HG03521 (cell line): ENCODE results near the gene RASSF8.
"Not testable (repeated sequence)": the region's sequence is repeated elsewhere in the genome, so short reads cannot be mapped to it uniquely, and the experiment has no call there.

Experiments
- ATAC-seq: cut with Tn5 transposase; IDR thresholded peaks from one replicate; pipeline ENCODE4 v1.9.1; 2021; ENCODE audit warnings: mild to moderate bottlenecking, moderate library complexity; ENCODE audit not compliant: unreplicated experiment

RASSF8 gene

GRCh38 chr12:26055087-26055486 lies 96.6 kb downstream of the RASSF8 start:
- ATAC-seq = no peak

- no peak for ATAC-seq
Measured at GRCh38 chr12:26056335-26056734, 97.9 kb downstream of the RASSF8 start.

- ATAC-seq = not testable (repeated sequence)
Measured at GRCh38 chr12:26057271-26057670, 98.8 kb downstream of the RASSF8 start.

- ATAC-seq = no peak
Measured at GRCh38 chr12:26058308-26058707, 99.8 kb downstream of the RASSF8 start.

- no peak for ATAC-seq
Measured at GRCh38 chr12:26058818-26059217, 100.3 kb downstream of the RASSF8 start.

GRCh38 chr12:26062006-26062405 lies 103.5 kb downstream of the RASSF8 start:
- no peak for ATAC-seq

- ATAC-seq = no peak
Measured at GRCh38 chr12:26062566-26062965, 104.1 kb downstream of the RASSF8 start.

- no peak for ATAC-seq
Measured at GRCh38 chr12:26065451-26065850, 107.0 kb downstream of the RASSF8 start.

GRCh38 chr12:26068503-26068902 lies 110.0 kb downstream of the RASSF8 start:
- ATAC-seq = no peak

- no peak for ATAC-seq
Measured at GRCh38 chr12:26069796-26070195, 111.3 kb downstream of the RASSF8 start.

- ATAC-seq = no peak
Measured at GRCh38 chr12:26077915-26078702, 119.6 kb downstream of the RASSF8 start.

GRCh38 chr12:26080911-26081310 lies 122.4 kb downstream of the RASSF8 start:
- ATAC-seq = no peak

GRCh38 chr12:26086936-26087335 lies 128.5 kb downstream of the RASSF8 start:
- no peak for ATAC-seq

- ATAC-seq = no peak
Measured at GRCh38 chr12:26088998-26089397, 130.5 kb downstream of the RASSF8 start.

GRCh38 chr12:26090836-26091510 lies 132.5 kb downstream of the RASSF8 start:
- ATAC-seq = no peak

- ATAC-seq = no peak
Measured at GRCh38 chr12:26091822-26092221, 133.3 kb downstream of the RASSF8 start.

GRCh38 chr12:26092346-26093105 lies 134.0 kb downstream of the RASSF8 start:
- no peak for ATAC-seq

- no peak for ATAC-seq
Measured at GRCh38 chr12:26095186-26095585, 136.7 kb downstream of the RASSF8 start.

- ATAC-seq = no peak
Measured at GRCh38 chr12:26096036-26096435, 137.6 kb downstream of the RASSF8 start.

GRCh38 chr12:26097046-26097878 lies 138.8 kb downstream of the RASSF8 start:
- ATAC-seq = no peak
